Lung (tissue), 12 donors: ENCODE measurements around the gene PARD3. TPM values are rescaled to one million over a fixed set of nuclear protein-coding genes. Genes with fewer than 3 reads are reported as not detected.

Experiments used
- ATAC-seq: fragments of 200-7000 bp; cut with Tn5 transposase; one replicate; pipeline ENCODE4 v1.9.1; 2020; ENCODE audit warnings: moderate number of reproducible peaks; ENCODE audit not compliant: insufficient read depth, low FRiP score
- DNase-seq, 3 donors: peaks; one replicate each; pipeline ENCODE4 v3.0.0-alpha.2; 2013 to 2017
- H3K27ac ChIP-seq, 2 donors: one replicate each; pipeline ENCODE4 v1.5.1; 2013; ENCODE audit warnings: mild to moderate bottlenecking in 2 of 2, moderate library complexity in 2 of 2, control low read depth in 1 of 2, inconsistent platforms in 1 of 2, low read depth in 1 of 2, low read length in 1 of 2
- H3K27me3 ChIP-seq, 3 donors: one replicate each; pipeline ENCODE4 v1.5.1; 2013; ENCODE audit warnings: low read length in 2 of 3; ENCODE audit not compliant: control insufficient read depth in 3 of 3, insufficient read depth in 3 of 3
- H3K36me3 ChIP-seq, 4 donors: one replicate each; pipeline ENCODE4 v1.5.1; 2013; ENCODE audit warnings: low read length in 4 of 4, mild to moderate bottlenecking in 1 of 4, moderate library complexity in 1 of 4; ENCODE audit not compliant: control insufficient read depth in 4 of 4, insufficient read depth in 4 of 4
- H3K4me1 ChIP-seq, 5 donors: one replicate each; pipeline ENCODE4 v1.5.1; 2013; ENCODE audit warnings: low read length in 5 of 5, mild to moderate bottlenecking in 2 of 5, moderate library complexity in 1 of 5; ENCODE audit not compliant: control insufficient read depth in 5 of 5, insufficient read depth in 5 of 5
- H3K4me3 ChIP-seq: one replicate; pipeline ENCODE4 v1.5.1; 2013; ENCODE audit warnings: mild to moderate bottlenecking, control low read depth, moderate library complexity
- H3K9ac ChIP-seq, 2 donors: one replicate each; pipeline ENCODE4 v1.5.1; 2013; ENCODE audit warnings: low read length in 2 of 2, control low read depth in 1 of 2; ENCODE audit not compliant: insufficient read depth in 1 of 2
- H3K9me3 ChIP-seq, 4 donors: one replicate each; pipeline ENCODE4 v1.5.1; 2013; ENCODE audit warnings: low read length in 3 of 4, mild to moderate bottlenecking in 1 of 4, moderate library complexity in 1 of 4; ENCODE audit not compliant: control insufficient read depth in 4 of 4, insufficient read depth in 3 of 4
- WGBS, 2 donors: extraction: QIAGEN DNeasy Blood & Tissue Kit; methylation state at CpG; one replicate each; pipeline ENCODE4 v1.1.7; 2013; 5-methylcytosine and 5-hydroxymethylcytosine counted together
- polyA plus RNA-seq, 2 donors: library from polyadenylated mRNA; stranded (reverse); fragments of 200-250 nt; gene quantifications; one replicate each; pipeline ENCODE4 v1.2.1, GENCODE V29; 2013
- total RNA-seq, 2 donors: library from RNA; depleted of rRNA in 1 of 2; stranded (reverse); fragments of >200 nt in 1 of 2; gene quantifications; one replicate each; pipeline ENCODE4 v1.2.1, GENCODE V29; 2014 to 2021
- TF ChIP-seq, protein P1 (sequence below): IDR thresholded peaks from 2 replicates; pipeline ENCODE4 v1.5.1; 2012; ENCODE audit warnings: mild to moderate bottlenecking; ENCODE audit errors: control extremely low read depth, extremely low read depth
- donor health status: control.
- donor health status: control.
- donor health status: Bipolar disorder and iron deficiency.
- donor health status: healthy.
- donor health status: DM: yes; HTN: yes; CAD: no.

PARD3 gene
- total and polyA plus RNA-seq, 4 donors = 10.3 to 69.2 (median 27.6) TPM

DNA sequence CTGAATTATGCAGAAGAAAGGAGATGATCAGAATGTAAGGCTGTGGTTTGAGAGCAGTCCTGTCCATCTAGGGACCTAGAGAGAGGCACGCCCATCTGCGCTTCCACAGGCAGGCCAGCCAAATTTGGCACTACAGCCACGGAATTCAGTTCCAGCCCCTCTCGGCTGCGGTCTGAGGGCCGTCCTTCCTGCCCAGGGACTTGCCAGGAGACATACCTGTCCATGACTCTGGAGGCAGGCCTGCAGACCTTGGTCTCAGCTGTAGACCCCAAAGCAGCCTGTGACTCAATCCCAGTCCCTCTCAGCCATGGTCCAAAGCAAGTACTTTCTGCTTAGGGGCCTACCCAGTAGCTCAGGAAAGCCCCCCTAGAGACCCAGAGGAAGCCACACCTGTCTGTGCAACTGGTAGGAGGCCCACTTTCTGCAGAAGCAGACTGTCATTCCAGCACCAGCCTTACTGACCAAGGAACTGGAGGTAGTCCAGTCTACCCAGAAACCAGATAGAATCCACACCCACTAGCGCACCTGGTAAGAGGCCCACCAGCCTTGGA is 720.9 kb downstream of the PARD3 start:
- H3K4me1 ChIP-seq = peaks cover 0 to 2% (median 0%) of the 10 kb centered on the region in 5 donors
- H3K36me3 ChIP-seq = no peaks in the 10 kb centered on the region
- peaks cover 0 to 7% (median 3%) of the 10 kb centered on the region in 4 donors for H3K9me3 ChIP-seq
- H3K9ac ChIP-seq = no peak overlapping the region
- TF ChIP-seq, protein P1, sequence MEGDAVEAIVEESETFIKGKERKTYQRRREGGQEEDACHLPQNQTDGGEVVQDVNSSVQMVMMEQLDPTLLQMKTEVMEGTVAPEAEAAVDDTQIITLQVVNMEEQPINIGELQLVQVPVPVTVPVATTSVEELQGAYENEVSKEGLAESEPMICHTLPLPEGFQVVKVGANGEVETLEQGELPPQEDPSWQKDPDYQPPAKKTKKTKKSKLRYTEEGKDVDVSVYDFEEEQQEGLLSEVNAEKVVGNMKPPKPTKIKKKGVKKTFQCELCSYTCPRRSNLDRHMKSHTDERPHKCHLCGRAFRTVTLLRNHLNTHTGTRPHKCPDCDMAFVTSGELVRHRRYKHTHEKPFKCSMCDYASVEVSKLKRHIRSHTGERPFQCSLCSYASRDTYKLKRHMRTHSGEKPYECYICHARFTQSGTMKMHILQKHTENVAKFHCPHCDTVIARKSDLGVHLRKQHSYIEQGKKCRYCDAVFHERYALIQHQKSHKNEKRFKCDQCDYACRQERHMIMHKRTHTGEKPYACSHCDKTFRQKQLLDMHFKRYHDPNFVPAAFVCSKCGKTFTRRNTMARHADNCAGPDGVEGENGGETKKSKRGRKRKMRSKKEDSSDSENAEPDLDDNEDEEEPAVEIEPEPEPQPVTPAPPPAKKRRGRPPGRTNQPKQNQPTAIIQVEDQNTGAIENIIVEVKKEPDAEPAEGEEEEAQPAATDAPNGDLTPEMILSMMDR = no peak
- H3K27ac ChIP-seq = no peak overlapping the region
- DNase-seq (no peak), ATAC-seq (no peak)
- H3K27me3 ChIP-seq = no peaks in the 10 kb centered on the region
- 86 to 96% methylated on average over 7 of the region's 7 CpGs for WGBS, 2 donors
- no peak overlapping the region for H3K4me3 ChIP-seq

DNA sequence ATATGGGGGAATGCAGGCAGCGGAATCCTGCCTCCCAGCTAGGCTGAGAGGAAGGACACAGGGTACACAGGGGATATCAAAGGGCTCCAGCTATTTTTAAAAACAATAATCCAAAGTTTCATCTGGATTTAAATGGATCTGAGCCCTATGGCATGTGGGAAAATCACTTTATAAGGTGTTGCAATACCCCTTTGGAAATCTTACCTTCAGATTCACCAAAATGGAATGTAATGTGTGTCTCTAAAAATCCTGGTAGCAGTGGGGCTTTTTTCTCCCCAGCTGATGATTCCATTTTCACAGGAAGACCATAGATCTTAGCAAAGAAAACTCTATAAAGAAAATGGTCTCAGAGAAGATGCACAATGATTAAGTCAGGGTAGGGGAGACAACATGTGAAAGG is 722.2 kb downstream of the PARD3 start:
- TF ChIP-seq, protein P1 = no peak
- 92 to 93% methylated on average over 1 of the region's 1 CpG for WGBS, 2 donors

DNA sequence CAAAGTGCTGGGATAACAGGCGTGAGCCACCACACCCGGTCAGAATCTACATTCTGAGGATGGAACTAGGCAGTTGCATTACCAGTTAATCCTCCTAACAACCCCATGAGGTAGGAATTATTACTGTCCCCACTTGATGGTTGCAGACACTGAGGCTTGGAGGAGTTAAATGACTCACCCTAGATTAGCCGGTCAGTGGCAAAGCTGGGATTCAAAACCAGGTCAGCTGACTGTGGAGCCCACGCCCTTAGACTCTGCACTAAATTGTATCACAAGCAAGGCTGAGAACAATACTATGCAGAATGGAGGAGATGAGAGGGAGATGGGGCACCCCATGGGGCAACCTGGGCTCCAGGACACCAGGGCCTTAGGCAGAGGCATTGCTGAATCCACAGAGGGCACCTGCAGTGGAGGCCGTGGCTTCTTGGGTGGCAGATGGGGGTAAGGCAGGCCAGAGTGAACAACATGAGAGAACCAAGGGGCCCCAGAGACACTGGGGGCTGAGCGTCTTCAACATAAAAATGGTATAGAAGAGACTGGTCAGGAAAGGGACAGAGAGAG is 723.4 kb downstream of the PARD3 start:
- Histone ChIP-seq H3K4me3 (no peak overlapping the region), H3K4me1 (no peaks in the 10 kb centered on the region), H3K9ac (no peak overlapping the region), H3K36me3 (no peaks in the 10 kb centered on the region), H3K9me3 (peaks cover 0 to 8% (median 1%) of the 10 kb centered on the region in 4 donors), H3K27ac (no peak overlapping the region), H3K27me3 (no peaks in the 10 kb centered on the region)
- 83 to 92% methylated on average over 6 of the region's 6 CpGs for WGBS, 2 donors
- ATAC-seq (no peak), DNase-seq (no peak)
- TF ChIP-seq, protein P1 = no peak

More for the DNA sequence above, 722.2 kb downstream of the PARD3 start:
- Histone ChIP-seq H3K9ac (no peak overlapping the region), H3K4me1 (no peaks in the 10 kb centered on the region), H3K4me3 (no peak overlapping the region), H3K27me3 (no peaks in the 10 kb centered on the region), H3K27ac (no peak overlapping the region), H3K36me3 (no peaks in the 10 kb centered on the region), H3K9me3 (peaks cover 0 to 6% (median 1%) of the 10 kb centered on the region in 4 donors)
- DNase-seq (no peak), ATAC-seq (no peak)
